A673 (cell line): Measurements from ENCODE around the gene LRRC2. TPM values are rescaled to one million over a fixed set of nuclear protein-coding genes. Genes with fewer than 3 reads are reported as not detected.

Experiments
- BruUV-seq: library from RNA; stranded (reverse); fragments of 400-500 nt; replicated peaks from 2 replicates; lab custom pipeline; 2021; lab: Mats Ljungman, UMichigan
- CTCF ChIA-PET: fragments of 300-600 bp; sonication (Branson Sonifier 250); formaldehyde crosslinking; loops from one replicate; lab custom pipeline; 2022; ENCODE audit warnings: antibody characterized with exemption; lab: Charles Lee
- POLR2A ChIA-PET: fragments of 300-600 bp; sonication (Branson Sonifier 250); formaldehyde crosslinking; loops from one replicate; lab custom pipeline; 2022; ENCODE audit warnings: antibody characterized with exemption; ENCODE audit not compliant: low non-redundant PET; lab: Charles Lee
- DNase-seq: peaks from one replicate; pipeline ENCODE4 v3.0.0-alpha.2; 2015; ENCODE audit warnings: low spot score
- H3K27ac ChIP-seq: fragments of 200-600 bp; sonication (generic); 2 replicates; pipeline ENCODE4 v1.5.1; 2016; ENCODE audit warnings: mixed run types, low read depth, mild to moderate bottlenecking, mixed read lengths, antibody characterized with exemption, low read length; ENCODE audit not compliant: poor library complexity, severe bottlenecking
- H3K27me3 ChIP-seq: fragments of 200-600 bp; sonication (generic); replicated peaks from 2 replicates; pipeline ENCODE4 v1.6.1; 2017; ENCODE audit warnings: mixed run types, low read depth, mild to moderate bottlenecking, mixed read lengths, antibody characterized with exemption, low read length; ENCODE audit not compliant: insufficient read depth, poor library complexity
- H3K36me3 ChIP-seq: fragments of 200-600 bp; sonication (generic); 2 replicates; pipeline ENCODE4 v1.6.1; 2016; ENCODE audit warnings: mixed run types, mild to moderate bottlenecking, mixed read lengths, antibody characterized with exemption, low read length; ENCODE audit not compliant: insufficient read depth, poor library complexity, severe bottlenecking
- H3K4me1 ChIP-seq: fragments of 200-600 bp; sonication (generic); 2 replicates; pipeline ENCODE4 v1.6.1; 2017; ENCODE audit warnings: mixed run types, mild to moderate bottlenecking, mixed read lengths, antibody characterized with exemption, low read length; ENCODE audit not compliant: insufficient read depth, poor library complexity, severe bottlenecking
- H3K4me3 ChIP-seq: fragments of 200-600 bp; sonication (generic); 2 replicates; pipeline ENCODE4 v1.5.1; 2016; ENCODE audit warnings: low read depth, mixed run types, mild to moderate bottlenecking, mixed read lengths, low read length; ENCODE audit not compliant: poor library complexity, severe bottlenecking
- H3K9me3 ChIP-seq: fragments of 200-600 bp; sonication (generic); 2 replicates; pipeline ENCODE4 v1.6.1; 2016; ENCODE audit warnings: mixed run types, low read depth, mild to moderate bottlenecking, mixed read lengths, antibody characterized with exemption, low read length; ENCODE audit not compliant: poor library complexity, severe bottlenecking
- CTCF ChIP-seq: fragments of 300-800, 200-600 bp; sonication (generic); conservative IDR thresholded peaks from 2 replicates; pipeline ENCODE4 v1.5.1; 2017; ENCODE audit warnings: low read depth, mild to moderate bottlenecking, antibody characterized with exemption, low read length, moderate library complexity, mixed read lengths
- EZH2 ChIP-seq: fragments of 200-600 bp; sonication (generic); IDR thresholded peaks from 2 replicates; pipeline ENCODE4 v1.6.1; 2017; ENCODE audit warnings: borderline replicate concordance, low read depth, mild to moderate bottlenecking, mixed read lengths, antibody characterized with exemption, low read length; ENCODE audit not compliant: poor library complexity, severe bottlenecking
- intact Hi-C: fragments of 100-400 bp; cut with micrococcal nuclease; formaldehyde crosslinking; loops from one replicate; pipeline ENCODE4 v1.10.0; 2022; ENCODE audit not compliant: unreplicated experiment
- total RNA-seq: library from RNA; stranded (reverse); gene quantifications from 2 replicates; pipeline ENCODE4 v1.2.3, GENCODE V29; 2021

The LRRC2 gene
- total RNA-seq, 1 experiment from 2014 or later = 0.28 TPM

DNA sequence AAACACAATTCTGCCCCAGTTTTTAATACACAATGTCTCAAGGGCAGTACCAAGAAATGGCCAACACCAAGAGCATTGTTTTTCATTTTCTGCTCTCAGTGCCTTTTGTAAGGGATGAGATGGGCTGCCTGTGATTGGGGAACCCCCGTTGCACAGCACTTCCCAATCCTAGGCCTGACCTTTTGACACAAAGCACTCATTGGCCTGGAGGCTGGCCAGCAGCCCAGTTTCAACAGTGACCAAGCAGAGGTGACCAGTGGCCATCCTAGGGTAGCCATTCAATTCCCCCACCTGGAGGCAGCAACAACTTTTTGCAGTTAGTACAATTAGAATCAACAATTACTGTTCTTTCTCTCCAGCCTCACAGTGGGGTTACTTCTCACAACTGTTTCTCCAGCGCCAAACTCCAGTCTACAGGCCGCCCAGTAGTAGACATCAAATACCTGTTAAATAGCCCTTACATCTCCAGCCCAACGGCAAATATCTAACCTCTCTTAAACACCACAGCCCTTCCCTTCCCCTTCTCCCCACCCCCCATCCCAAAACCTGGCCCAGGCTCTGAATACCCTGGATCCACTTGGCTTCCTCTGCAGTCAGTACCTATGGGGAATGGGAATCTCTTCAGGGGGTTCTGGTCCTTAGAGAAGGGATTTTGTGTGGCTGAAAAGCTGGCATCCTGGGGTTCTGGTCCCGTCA is 8.9 kb upstream of the LRRC2 start:
- ChIA-PET POLR2A (no interaction called here), CTCF (no interaction called here)
- H3K27ac ChIP-seq = no peak overlapping the region
- no peaks in the 10 kb centered on the region for H3K27me3 ChIP-seq
- TF ChIP-seq EZH2 (no peak), CTCF (no peak)
- H3K36me3 ChIP-seq = no peaks in the 10 kb centered on the region
- DNase-seq = no peak
- no peaks in the 10 kb centered on the region for H3K4me1 ChIP-seq
- intact Hi-C loops = no loop called here
- no peak overlapping the region for H3K4me3 ChIP-seq
- H3K9me3 ChIP-seq = no peaks in the 10 kb centered on the region
- no TSS peak for BruUV-seq

DNA sequence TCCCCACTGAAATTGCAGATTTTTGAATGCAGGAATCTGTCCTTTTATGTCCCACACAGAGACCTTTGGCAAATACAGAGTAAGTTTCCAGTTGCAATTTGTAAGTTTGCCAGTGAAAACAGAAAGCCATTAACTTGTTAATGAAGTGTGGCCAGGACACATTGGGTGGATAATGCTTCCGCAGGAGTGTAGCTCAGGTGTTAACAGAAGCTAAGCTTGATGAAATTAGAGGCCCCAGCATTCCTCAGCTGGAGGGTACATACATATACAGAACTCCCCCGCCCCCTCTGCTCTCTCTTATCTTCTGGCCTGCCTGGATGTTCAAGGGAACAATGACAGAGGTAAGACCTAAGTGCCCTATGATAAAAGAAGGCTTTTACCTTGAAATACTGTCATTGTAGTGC is 8.1 kb upstream of the LRRC2 start:
- H3K4me1 ChIP-seq = no peaks in the 10 kb centered on the region
- TF ChIP-seq EZH2 (no peak), CTCF (no peak)
- ChIA-PET CTCF (no interaction called here), POLR2A (no interaction called here)
- H3K27me3 ChIP-seq = no peaks in the 10 kb centered on the region
- no peak overlapping the region for H3K4me3 ChIP-seq
- H3K36me3 ChIP-seq = no peaks in the 10 kb centered on the region
- DNase-seq = no peak
- H3K27ac ChIP-seq = no peak overlapping the region
- intact Hi-C loops = no loop called here
- no peaks in the 10 kb centered on the region for H3K9me3 ChIP-seq
- no TSS peak for BruUV-seq

- no peak for DNase-seq
- H3K27me3 ChIP-seq = no peaks in the 10 kb centered on the region
- TF ChIP-seq CTCF = no peak
- TF ChIP-seq EZH2 = no peak
- H3K9me3 ChIP-seq = no peaks in the 10 kb centered on the region
- H3K4me3 ChIP-seq = no peak overlapping the region
- ChIA-PET CTCF (no interaction called here), POLR2A (no interaction called here)
- intact Hi-C loops = no loop called here
- BruUV-seq = no TSS peak
- H3K4me1 ChIP-seq = no peaks in the 10 kb centered on the region
- no peak overlapping the region for H3K27ac ChIP-seq
- no peaks in the 10 kb centered on the region for H3K36me3 ChIP-seq
These were observed 7.6 kb upstream of the LRRC2 start for GRCh38 chr3:46573701-46574100.
